Prostate gland (tissue), 2 donors: ENCODE data around the gene IL18R1. TPM values are rescaled to one million over a fixed set of nuclear protein-coding genes. Genes with fewer than 3 reads are reported as not detected.
"Not testable (repeated sequence)": the region's sequence is repeated elsewhere in the genome, so short reads cannot be mapped to it uniquely, and the experiment has no call there.

ENCODE experiments used
- DNase-seq: peaks from one replicate; pipeline ENCODE4 v3.0.0-alpha.2; 2019; ENCODE audit warnings: low spot score
- H3K27ac ChIP-seq, 2 donors: fragments of 200-600 bp; sonication (generic); 2 replicates each; pipeline ENCODE4 v1.5.1; 2017 to 2019
- H3K27me3 ChIP-seq: fragments of 200-600 bp; sonication (generic); replicated peaks from 2 replicates; pipeline ENCODE4 v1.5.1; 2019; ENCODE audit not compliant: insufficient read depth
- H3K36me3 ChIP-seq, 2 donors: fragments of 200-600 bp; sonication (generic); 1 replicate in 1 of 2; 2 replicates in 1 of 2; pipeline versions ENCODE4 v1.5.1 to v1.8.1; 2017 to 2019
- H3K4me1 ChIP-seq: fragments of 200-600 bp; sonication (generic); replicated peaks from 2 replicates; pipeline ENCODE4 v1.5.1; 2019
- H3K4me3 ChIP-seq, 2 donors: fragments of 200-600 bp; sonication (generic); 2 replicates each; pipeline ENCODE4 v1.5.1; 2017 to 2019
- H3K9me3 ChIP-seq: fragments of 200-600 bp; sonication (generic); 2 replicates; pipeline ENCODE4 v1.5.1; 2017
- POLR2A ChIP-seq: fragments of 450-650 bp; IDR thresholded peaks from one replicate; pipeline ENCODE4 v1.6.1; 2016; ENCODE audit warnings: antibody characterized with exemption, mild to moderate bottlenecking
- POLR2AphosphoS5 ChIP-seq: sonication (generic); formaldehyde crosslinking; IDR thresholded peaks from one replicate; pipeline ENCODE4 v1.6.1; 2017; ENCODE audit warnings: antibody characterized with exemption
- WGBS: methylation state at CpG from one replicate; pipeline ENCODE4 v1.1.5; 2018; 5-methylcytosine and 5-hydroxymethylcytosine counted together
- intact Hi-C: fragments of 100-400 bp; cut with DNase I; formaldehyde crosslinking; loops from one replicate; pipeline ENCODE4 v1.14.2; 2022
- total RNA-seq, 2 donors: library from RNA; depleted of rRNA; stranded (reverse); fragments of >200 nt; gene quantifications; one replicate each; pipeline ENCODE4 v1.1.0, GENCODE V29; 2016
- TF ChIP-seq, protein P1 (sequence below), 4 experiments: fragments of 200-600 bp in 2 of 4; fragments of 450-650 bp in 2 of 4; sonication (generic) in 2 of 4; IDR thresholded peaks; 1 replicate in 3 of 4; 2 replicates in 1 of 4; pipeline ENCODE4 v1.5.1; 2016 to 2019; ENCODE audit warnings: antibody characterized with exemption in 4 of 4, mild to moderate bottlenecking in 2 of 4, moderate library complexity in 2 of 4

IL18R1 gene
- total RNA-seq, 2 donors from 2014 or later = 0.91 to 1.5 TPM

DNA sequence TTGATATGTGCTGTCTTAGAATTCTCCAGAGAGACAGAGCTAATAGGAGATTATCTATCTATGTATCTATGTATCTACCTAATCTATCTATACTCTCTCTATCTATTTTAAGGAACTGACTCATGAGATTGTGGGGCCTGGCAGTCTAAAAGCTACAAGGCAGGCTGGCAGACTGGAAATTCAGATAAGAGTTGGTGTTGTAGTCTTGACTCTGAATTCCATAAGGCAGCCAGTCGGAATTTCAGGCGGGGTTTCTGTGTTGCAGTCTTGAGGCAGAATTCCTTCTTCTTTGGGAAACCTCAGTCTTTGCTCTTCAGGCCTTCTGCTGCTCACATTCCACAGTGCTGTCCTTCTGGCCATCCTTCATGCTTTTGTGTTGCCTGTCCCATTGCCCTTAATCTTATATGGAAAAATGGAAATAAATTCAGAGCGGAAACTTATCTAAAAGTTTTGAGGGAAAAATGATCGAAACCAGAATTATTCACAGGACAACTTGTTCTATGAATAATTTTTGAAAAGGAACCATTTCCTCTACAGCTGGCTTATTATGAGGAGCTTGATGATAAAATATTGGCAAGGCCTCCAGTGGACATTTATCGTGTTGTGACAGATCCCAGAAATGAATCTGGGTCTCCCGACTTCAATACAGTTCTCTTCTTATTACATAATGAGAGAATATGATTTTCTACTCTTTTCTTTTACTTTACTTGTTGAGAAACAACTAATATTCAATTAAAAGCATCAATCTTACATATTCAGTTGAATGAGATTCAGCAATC is 33.5 kb upstream of the IL18R1 start:
- intact Hi-C loops = no loop called here
- H3K4me1 ChIP-seq = no peaks in the 10 kb centered on the region
- no peaks in the 10 kb centered on the region for H3K27me3 ChIP-seq
- H3K27ac ChIP-seq = no peak overlapping the region
- no peak for DNase-seq
- H3K36me3 ChIP-seq = no peaks in the 10 kb centered on the region
- no peak overlapping the region for H3K4me3 ChIP-seq
- TF ChIP-seq, protein P1, sequence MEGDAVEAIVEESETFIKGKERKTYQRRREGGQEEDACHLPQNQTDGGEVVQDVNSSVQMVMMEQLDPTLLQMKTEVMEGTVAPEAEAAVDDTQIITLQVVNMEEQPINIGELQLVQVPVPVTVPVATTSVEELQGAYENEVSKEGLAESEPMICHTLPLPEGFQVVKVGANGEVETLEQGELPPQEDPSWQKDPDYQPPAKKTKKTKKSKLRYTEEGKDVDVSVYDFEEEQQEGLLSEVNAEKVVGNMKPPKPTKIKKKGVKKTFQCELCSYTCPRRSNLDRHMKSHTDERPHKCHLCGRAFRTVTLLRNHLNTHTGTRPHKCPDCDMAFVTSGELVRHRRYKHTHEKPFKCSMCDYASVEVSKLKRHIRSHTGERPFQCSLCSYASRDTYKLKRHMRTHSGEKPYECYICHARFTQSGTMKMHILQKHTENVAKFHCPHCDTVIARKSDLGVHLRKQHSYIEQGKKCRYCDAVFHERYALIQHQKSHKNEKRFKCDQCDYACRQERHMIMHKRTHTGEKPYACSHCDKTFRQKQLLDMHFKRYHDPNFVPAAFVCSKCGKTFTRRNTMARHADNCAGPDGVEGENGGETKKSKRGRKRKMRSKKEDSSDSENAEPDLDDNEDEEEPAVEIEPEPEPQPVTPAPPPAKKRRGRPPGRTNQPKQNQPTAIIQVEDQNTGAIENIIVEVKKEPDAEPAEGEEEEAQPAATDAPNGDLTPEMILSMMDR (IDR thresholded peaks at IDR 0.05) = no peak
- no peak for TF ChIP-seq POLR2A
- no peak for TF ChIP-seq POLR2AphosphoS5
- 61% methylated on average over 6 of the region's 6 CpGs for WGBS
- H3K9me3 ChIP-seq = no peaks in the 10 kb centered on the region

DNA sequence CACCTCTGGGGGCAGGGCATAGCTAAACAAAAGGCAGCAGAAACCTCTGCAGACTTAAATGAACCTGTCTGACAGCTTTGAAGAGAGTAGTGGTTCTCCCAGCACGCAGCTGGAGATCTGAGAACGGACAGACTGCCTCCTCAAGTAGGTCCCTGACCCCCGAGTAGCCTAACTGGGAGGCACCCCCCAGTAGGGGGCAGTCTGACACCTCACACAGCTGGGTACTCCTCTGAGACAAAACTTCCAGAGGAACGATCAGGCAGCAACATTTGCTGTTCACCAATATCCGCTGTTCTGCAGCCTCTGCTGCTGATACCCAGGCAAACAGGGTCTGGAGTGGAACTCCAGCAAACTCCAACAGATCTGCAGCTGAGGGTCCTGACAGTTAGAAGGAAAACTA is 30.7 kb upstream of the IL18R1 start:
- H3K27me3 ChIP-seq, DNase-seq, intact Hi-C loops, H3K4me3 ChIP-seq, H3K36me3 ChIP-seq, H3K9me3 ChIP-seq, H3K4me1 ChIP-seq, H3K27ac ChIP-seq: not testable (repeated sequence)
- 91% methylated on average over 5 of the region's 5 CpGs for WGBS

DNA sequence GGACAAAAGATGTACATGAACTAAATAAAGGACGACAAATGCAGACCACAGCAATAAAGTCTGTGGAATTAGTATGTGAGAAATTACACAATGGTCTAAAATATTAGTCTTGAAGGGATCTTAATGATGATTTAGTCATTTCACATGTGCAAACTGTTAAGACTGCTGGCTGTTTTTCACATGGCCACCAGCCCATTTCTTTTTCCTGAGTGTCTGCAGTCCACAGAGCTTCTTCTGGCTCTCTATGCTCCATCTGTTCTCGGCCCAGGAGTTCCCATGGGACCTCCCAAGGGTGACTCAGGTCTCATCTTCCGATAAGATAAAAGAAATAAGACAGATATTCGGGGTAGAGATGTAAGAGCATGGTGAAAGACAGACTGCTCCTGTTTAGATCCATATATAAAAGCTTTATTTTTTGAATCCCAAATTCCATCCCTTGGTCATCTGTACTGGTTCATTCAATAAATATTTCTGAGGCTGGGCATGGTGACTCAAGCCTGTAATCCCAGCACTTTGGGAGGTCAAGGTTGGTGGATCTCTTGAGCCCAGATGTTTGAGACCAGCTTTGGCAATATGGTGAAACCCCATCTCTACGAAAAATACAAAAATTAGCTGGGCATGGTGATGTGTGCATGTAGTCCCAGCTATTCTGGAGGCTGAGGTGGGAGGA is 24.1 kb upstream of the IL18R1 start:
- no peak for TF ChIP-seq POLR2AphosphoS5
- TF ChIP-seq, protein P1 (IDR thresholded peaks at IDR 0.05) = no peak
- no peak for TF ChIP-seq POLR2A
- WGBS = 79% methylated on average over 5 of the region's 5 CpGs
- H3K4me1 ChIP-seq = no peaks in the 10 kb centered on the region
- no peak overlapping the region for H3K4me3 ChIP-seq
- no peaks in the 10 kb centered on the region for H3K36me3 ChIP-seq
- no peak for DNase-seq
- H3K9me3 ChIP-seq = no peaks in the 10 kb centered on the region
- no peaks in the 10 kb centered on the region for H3K27me3 ChIP-seq
- H3K27ac ChIP-seq = no peak overlapping the region
- intact Hi-C loops = no loop called here

DNA sequence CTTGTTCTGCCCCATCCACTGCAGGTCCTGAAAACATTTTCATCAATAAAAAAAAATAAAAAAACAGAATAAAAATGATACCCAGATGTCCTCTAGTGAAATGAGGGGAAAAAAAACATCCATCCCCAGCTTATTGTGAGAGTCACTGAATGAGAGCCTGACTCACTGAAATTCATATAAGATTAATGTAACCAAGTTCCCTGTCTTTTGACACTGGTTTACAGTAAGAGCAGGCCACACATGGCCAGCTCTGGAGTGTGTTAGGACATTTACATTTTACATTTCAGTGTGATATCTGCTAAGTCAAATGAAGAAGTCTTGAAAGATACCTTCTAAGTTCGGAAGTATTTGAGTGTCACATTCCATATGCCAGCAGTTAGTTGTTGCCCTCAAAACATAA is 21.1 kb upstream of the IL18R1 start:
- H3K27me3 ChIP-seq = no peaks in the 10 kb centered on the region
- H3K36me3 ChIP-seq = no peaks in the 10 kb centered on the region
- H3K27ac ChIP-seq = no peak overlapping the region
- TF ChIP-seq, protein P1 (IDR thresholded peaks at IDR 0.05) = no peak
- TF ChIP-seq POLR2AphosphoS5 (no peak), POLR2A (no peak)
- no peaks in the 10 kb centered on the region for H3K9me3 ChIP-seq
- H3K4me3 ChIP-seq = no peak overlapping the region
- intact Hi-C loops = no loop called here
- DNase-seq = no peak
- 79% methylated on average over 1 of the region's 1 CpG for WGBS
- H3K4me1 ChIP-seq = no peaks in the 10 kb centered on the region

DNA sequence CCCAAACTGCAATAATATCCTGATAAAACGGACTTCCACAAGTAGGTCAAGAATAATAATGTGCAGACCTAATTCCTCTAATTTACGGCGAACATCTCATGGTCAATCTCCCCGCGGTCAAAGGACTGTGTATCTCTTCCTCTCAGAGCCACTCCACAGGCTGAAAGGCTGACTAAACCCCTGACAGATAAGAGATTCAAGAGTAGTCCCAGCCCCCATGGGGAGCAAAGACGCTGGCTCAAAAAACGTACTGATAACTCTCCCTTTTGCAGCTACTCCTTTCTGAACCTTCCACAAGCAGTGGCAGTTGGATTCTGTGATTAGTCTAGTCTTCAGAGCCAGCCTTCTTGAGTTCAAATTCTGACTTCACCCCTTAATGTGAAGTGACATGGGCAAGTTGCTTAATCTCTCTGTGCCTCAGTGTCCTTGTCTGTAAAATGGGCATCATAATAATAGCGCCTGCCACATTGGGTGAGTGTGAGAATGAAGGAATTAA is 19.7 kb upstream of the IL18R1 start:
- intact Hi-C loops = no loop called here
- no peaks in the 10 kb centered on the region for H3K9me3 ChIP-seq
- DNase-seq = no peak
- H3K27me3 ChIP-seq = no peaks in the 10 kb centered on the region
- 32% methylated on average over 8 of the region's 8 CpGs for WGBS
- no peak overlapping the region for H3K4me3 ChIP-seq
- H3K4me1 ChIP-seq = no peaks in the 10 kb centered on the region
- H3K36me3 ChIP-seq = no peaks in the 10 kb centered on the region
- no peak overlapping the region for H3K27ac ChIP-seq
- TF ChIP-seq POLR2A (no peak), POLR2AphosphoS5 (no peak)
- TF ChIP-seq, protein P1 (IDR thresholded peaks at IDR 0.05) = no peak
